Fibroblast of pulmonary artery (primary cell): ENCODE data around the gene DOCK3.
A peak's percentile ranks its signal among the peaks of the same experiment; 100 is the strongest.
"Not testable (repeated sequence)": the region's sequence is repeated elsewhere in the genome, so short reads cannot be mapped to it uniquely, and the experiment has no call there.

Experiments used
- DNase-seq: peaks from one replicate; pipeline ENCODE4 v3.0.0-alpha.2; 2010; ENCODE audit warnings: low read depth
- H3K4me3 ChIP-seq: replicated peaks from 2 replicates; pipeline ENCODE4 v1.5.1; 2011; ENCODE audit warnings: low read depth, mild to moderate bottlenecking, control low read depth, low read length, moderate library complexity
- CTCF ChIP-seq: IDR thresholded peaks from 2 replicates; pipeline ENCODE4 v1.5.1; 2011; ENCODE audit warnings: mild to moderate bottlenecking, control low read depth, low read length, inconsistent platforms; ENCODE audit errors: missing control alignments

The DOCK3 gene

GRCh38 chr3:51386852-51387229 lies 712.1 kb downstream of the DOCK3 start:
- TF ChIP-seq CTCF, result no peak
- no peak for DNase-seq
- peak overlapping the region; percentile 83 for H3K4me3 ChIP-seq

GRCh38 chr3:51387281-51387680 lies 712.6 kb downstream of the DOCK3 start:
- H3K4me3 ChIP-seq, DNase-seq: not testable (repeated sequence)

- peak; percentile 27 for TF ChIP-seq CTCF
- H3K4me3 ChIP-seq, result no peak overlapping the region
- DNase-seq, result no peak
Measured at GRCh38 chr3:51388286-51389029, 713.7 kb downstream of the DOCK3 start.

GRCh38 chr3:51389423-51390183 lies 714.9 kb downstream of the DOCK3 start:
- DNase-seq, result peak; percentile 62
- H3K4me3 ChIP-seq, result no peak overlapping the region

GRCh38 chr3:51390246-51391074 lies 715.7 kb downstream of the DOCK3 start:
- H3K4me3 ChIP-seq, result peak overlapping the region; percentile 47
- TF ChIP-seq CTCF, result no peak
- DNase-seq, result no peak

More at GRCh38 chr3:51389423-51390183, 714.9 kb downstream of the DOCK3 start:
- peak; percentile 83 for TF ChIP-seq CTCF

GRCh38 chr3:51391075-51391565 lies 716.4 kb downstream of the DOCK3 start, which contains the start of gene RBM15B:
TSS of gene RBM15B (plus strand) at chr3:51391285. CDS start at chr3:51391400, 115 bp downstream.
- TF ChIP-seq CTCF, result peak; percentile 69
- H3K4me3 ChIP-seq, result peak within 1 kb of the TSS; percentile 63
- DNase-seq, result peak; percentile 97
